Mucosa of rectum (tissue), 2 donors: ENCODE results near the gene APBA2.
"Not testable (repeated sequence)": the region's sequence is repeated elsewhere in the genome, so short reads cannot be mapped to it uniquely, and the experiment has no call there.

Experiments used
- H3K27ac ChIP-seq, 2 donors: one replicate each; pipeline ENCODE4 v1.7.0; 2013; ENCODE audit warnings: inconsistent platforms in 2 of 2, low read depth in 2 of 2, low read length in 2 of 2
- H3K27me3 ChIP-seq, 2 donors: one replicate each; pipeline ENCODE4 v1.7.0; 2013; ENCODE audit warnings: low read length in 2 of 2; ENCODE audit not compliant: control insufficient read depth in 2 of 2, insufficient read depth in 2 of 2
- H3K36me3 ChIP-seq, 2 donors: one replicate each; pipeline ENCODE4 v1.7.0; 2013; ENCODE audit warnings: low read length in 2 of 2; ENCODE audit not compliant: control insufficient read depth in 2 of 2, insufficient read depth in 2 of 2
- H3K4me1 ChIP-seq, 2 donors: one replicate each; pipeline ENCODE4 v1.7.0; 2013; ENCODE audit warnings: low read length in 2 of 2, mild to moderate bottlenecking in 1 of 2; ENCODE audit not compliant: control insufficient read depth in 2 of 2, insufficient read depth in 2 of 2
- H3K4me3 ChIP-seq, 2 donors: one replicate each; pipeline ENCODE4 v1.7.0; 2013; ENCODE audit warnings: low read length in 2 of 2
- H3K9ac ChIP-seq, 2 donors: one replicate each; pipeline ENCODE4 v1.7.0; 2013; ENCODE audit warnings: low read length in 2 of 2, low read depth in 1 of 2, mild to moderate bottlenecking in 1 of 2
- H3K9me3 ChIP-seq, 2 donors: one replicate each; pipeline ENCODE4 v1.7.0; 2013; ENCODE audit warnings: low read length in 2 of 2; ENCODE audit not compliant: control insufficient read depth in 2 of 2
- donor health status: healthy.
- donor health status: Normal muscosa, but diverticular disease.

APBA2 gene

GRCh38 chr15:28885630-28886430 is at the start of gene APBA2:
Gene APBA2 (plus strand): TSS chr15:28885974. CDS start chr15:29053885, 167,911 bp downstream.
- no peak within 1 kb of the TSS for H3K27ac ChIP-seq
- no peak within 1 kb of the TSS for H3K9ac ChIP-seq
- no peaks in the 10 kb centered on the region for H3K36me3 ChIP-seq
- H3K9me3 ChIP-seq: no peaks in the 10 kb centered on the region
- H3K27me3 ChIP-seq: peaks cover 7 to 11% of the 10 kb centered on the region in 2 donors
- H3K4me3 ChIP-seq: no peak within 1 kb of the TSS
- no peaks in the 10 kb centered on the region for H3K4me1 ChIP-seq

DNA sequence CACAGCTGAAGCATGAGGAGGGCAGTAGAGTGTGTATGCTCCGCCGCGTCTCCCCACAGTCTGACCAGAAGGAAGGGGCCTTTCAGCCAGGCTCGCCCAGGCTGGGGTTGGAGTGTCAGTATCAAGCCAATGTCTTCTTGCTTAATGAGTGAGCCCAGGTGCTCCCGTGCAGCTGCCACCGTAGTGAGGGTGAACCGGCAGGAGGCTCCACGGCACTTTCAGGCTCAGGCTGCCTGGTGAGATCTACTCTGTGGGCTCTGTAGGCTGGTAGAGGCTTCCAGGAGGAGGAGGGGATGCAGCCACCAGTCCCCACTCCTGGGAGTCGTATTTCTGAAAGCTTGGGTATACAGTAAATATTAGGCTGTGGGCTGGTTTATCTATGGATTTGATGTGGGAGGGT is 45.5 kb upstream of the APBA2 start:
- H3K9ac ChIP-seq, H3K36me3 ChIP-seq, H3K9me3 ChIP-seq, H3K27ac ChIP-seq, H3K4me1 ChIP-seq, H3K27me3 ChIP-seq, H3K4me3 ChIP-seq: not testable (repeated sequence)

- H3K36me3 ChIP-seq, H3K27ac ChIP-seq, H3K4me3 ChIP-seq, H3K9ac ChIP-seq, H3K27me3 ChIP-seq, H3K4me1 ChIP-seq, H3K9me3 ChIP-seq: not testable (repeated sequence)
Measured at GRCh38 chr15:28842210-28842609, 43.6 kb upstream of the APBA2 start.

DNA sequence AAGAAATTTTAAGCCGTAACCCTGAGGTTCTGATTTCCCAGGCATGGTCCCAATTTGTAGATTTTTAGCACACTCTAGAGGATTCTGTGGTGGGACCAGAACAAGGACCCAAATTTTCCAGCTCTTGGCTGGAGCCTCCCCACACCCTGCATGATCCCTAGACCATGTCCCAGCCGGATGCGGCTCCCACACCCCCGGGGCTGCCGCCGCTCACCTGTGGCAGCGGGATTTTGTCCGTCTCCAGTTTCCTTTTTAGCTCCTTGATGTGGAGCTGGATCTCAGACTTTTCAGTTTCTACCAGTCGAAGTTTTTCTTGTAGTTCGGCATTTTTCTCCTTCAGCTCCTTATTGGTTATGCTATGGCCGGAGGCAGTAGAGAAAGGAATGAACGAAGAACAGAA is 42.3 kb upstream of the APBA2 start:
- H3K27ac ChIP-seq, H3K27me3 ChIP-seq, H3K4me1 ChIP-seq, H3K4me3 ChIP-seq, H3K9ac ChIP-seq, H3K36me3 ChIP-seq, H3K9me3 ChIP-seq: not testable (repeated sequence)

DNA sequence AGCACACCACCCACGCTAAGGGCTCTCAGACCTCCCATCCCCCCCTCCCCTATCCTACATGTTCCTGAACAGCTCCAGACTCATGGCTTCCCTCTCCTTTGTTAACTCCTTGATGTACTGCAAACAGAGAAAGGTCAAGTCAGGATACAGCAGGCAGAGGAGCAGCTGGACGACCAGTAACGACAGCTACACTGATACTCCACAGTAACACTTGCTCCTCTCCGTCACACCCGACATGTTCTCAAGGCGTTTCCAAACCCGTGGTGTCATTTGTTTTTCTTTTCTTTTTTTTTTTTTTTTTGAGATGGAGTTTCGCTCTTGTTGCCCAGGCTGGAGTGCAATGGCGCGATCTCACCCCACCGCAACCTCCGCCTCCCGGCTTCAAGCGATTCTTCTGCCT is 41.6 kb upstream of the APBA2 start:
- H3K27me3 ChIP-seq: not testable (repeated sequence)

GRCh38 chr15:28847247-28847646 is 38.5 kb upstream of the APBA2 start:
- H3K9ac ChIP-seq: not testable (repeated sequence)

More for the DNA sequence above, 41.6 kb upstream of the APBA2 start:
- not testable (repeated sequence) for H3K27ac ChIP-seq, H3K4me1 ChIP-seq, H3K9ac ChIP-seq, H3K36me3 ChIP-seq, H3K4me3 ChIP-seq, H3K9me3 ChIP-seq

DNA sequence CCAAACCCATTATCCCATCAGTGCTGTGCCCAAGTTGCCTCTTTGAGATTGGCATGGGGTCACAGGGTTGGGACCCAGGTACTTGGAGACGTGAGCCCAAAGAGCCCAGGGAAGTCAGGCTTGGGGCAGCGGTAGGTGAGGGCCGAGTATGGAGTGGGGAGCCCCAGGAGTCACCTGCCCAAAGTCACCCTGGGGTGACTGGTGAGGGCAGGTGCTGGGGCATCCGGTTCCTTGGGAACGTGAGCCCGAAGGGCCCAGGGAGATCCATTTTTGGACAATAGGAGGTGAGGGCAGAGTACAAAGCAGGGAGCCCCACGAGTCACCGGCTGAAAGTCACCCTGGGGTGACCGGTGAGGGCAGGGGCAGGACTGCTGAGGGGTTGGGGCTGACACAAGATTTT is 37.8 kb upstream of the APBA2 start:
- H3K9me3 ChIP-seq, H3K9ac ChIP-seq, H3K4me1 ChIP-seq, H3K36me3 ChIP-seq, H3K4me3 ChIP-seq, H3K27ac ChIP-seq, H3K27me3 ChIP-seq: not testable (repeated sequence)

More at GRCh38 chr15:28847247-28847646, 38.5 kb upstream of the APBA2 start:
- not testable (repeated sequence) for H3K27ac ChIP-seq, H3K9me3 ChIP-seq, H3K4me1 ChIP-seq, H3K4me3 ChIP-seq, H3K36me3 ChIP-seq, H3K27me3 ChIP-seq

GRCh38 chr15:28848521-28848920 is 37.3 kb upstream of the APBA2 start, which contains the start of gene GOLGA6L7:
Gene GOLGA6L7 (minus strand): TSS chr15:28848644. CDS start chr15:28848549, 95 bp downstream.
- not testable (repeated sequence) for H3K9me3 ChIP-seq, H3K4me1 ChIP-seq, H3K36me3 ChIP-seq, H3K4me3 ChIP-seq, H3K27me3 ChIP-seq, H3K9ac ChIP-seq, H3K27ac ChIP-seq

DNA sequence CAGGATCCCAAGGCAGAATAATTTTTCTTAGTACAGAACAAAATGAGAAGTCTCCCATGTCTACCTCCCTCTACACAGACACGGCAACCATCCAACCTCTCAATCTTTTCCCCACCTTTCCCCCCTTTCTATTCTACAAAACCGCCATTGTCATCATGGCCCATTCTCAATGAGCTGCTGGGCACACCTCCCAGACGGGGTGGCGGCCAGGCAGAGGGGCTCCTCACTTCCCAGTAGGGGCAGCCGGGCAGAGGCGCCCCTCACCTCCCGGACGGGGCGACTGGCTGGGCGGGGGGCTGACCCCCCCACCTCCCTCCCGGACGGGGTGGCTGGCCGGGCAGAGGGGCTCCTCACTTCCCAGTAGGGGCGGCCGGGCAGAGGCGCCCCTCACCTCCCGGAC is 36.5 kb upstream of the APBA2 start:
- H3K27me3 ChIP-seq, H3K9me3 ChIP-seq, H3K4me1 ChIP-seq, H3K36me3 ChIP-seq, H3K9ac ChIP-seq, H3K4me3 ChIP-seq, H3K27ac ChIP-seq: not testable (repeated sequence)

GRCh38 chr15:28849766-28850165 is 36.0 kb upstream of the APBA2 start:
- not testable (repeated sequence) for H3K27me3 ChIP-seq, H3K4me3 ChIP-seq, H3K9me3 ChIP-seq, H3K4me1 ChIP-seq, H3K9ac ChIP-seq, H3K36me3 ChIP-seq, H3K27ac ChIP-seq

- not testable (repeated sequence) for H3K27me3 ChIP-seq, H3K9me3 ChIP-seq, H3K4me3 ChIP-seq, H3K27ac ChIP-seq, H3K9ac ChIP-seq, H3K4me1 ChIP-seq, H3K36me3 ChIP-seq
Measured at GRCh38 chr15:28853654-28854053, 32.1 kb upstream of the APBA2 start.
